GM23248 (cell line): ENCODE data around the gene CFAP298. TPM values are rescaled to one million over a fixed set of nuclear protein-coding genes. Genes with fewer than 3 reads are reported as not detected.
A peak's percentile ranks its signal among the peaks of the same experiment; 100 is the strongest.

Experiments
- DNase-seq: peaks from one replicate; pipeline ENCODE4 v3.0.0-alpha.2; 2015
- H2AFZ ChIP-seq: fragments of 200-600 bp; sonication (generic); 2 replicates; pipeline ENCODE4 v1.6.1; 2016; ENCODE audit warnings: antibody characterized with exemption
- H3F3A ChIP-seq: fragments of 200-600 bp; sonication (generic); 2 replicates; pipeline ENCODE4 v1.6.1; 2016; ENCODE audit warnings: mild to moderate bottlenecking, antibody characterized with exemption, mixed run types; ENCODE audit not compliant: insufficient read depth
- H3K27ac ChIP-seq: fragments of 200-600 bp; sonication (generic); 2 replicates; pipeline ENCODE4 v1.5.1; 2016; ENCODE audit warnings: mild to moderate bottlenecking
- H3K27me3 ChIP-seq: fragments of 200-600 bp; sonication (generic); replicated peaks from 2 replicates; pipeline ENCODE4 v1.6.1; 2016; ENCODE audit warnings: mild to moderate bottlenecking; ENCODE audit not compliant: insufficient read depth
- H3K36me3 ChIP-seq: fragments of 200-600 bp; sonication (generic); 2 replicates; pipeline ENCODE4 v1.6.1; 2016; ENCODE audit warnings: low read depth, mild to moderate bottlenecking
- H3K4me1 ChIP-seq: fragments of 200-600 bp; sonication (generic); 2 replicates; pipeline ENCODE4 v1.6.1; 2016; ENCODE audit warnings: mild to moderate bottlenecking; ENCODE audit not compliant: insufficient read depth
- H3K4me2 ChIP-seq: fragments of 200-600 bp; sonication (generic); one replicate; pipeline ENCODE4 v1.6.1; 2016; ENCODE audit warnings: mild to moderate bottlenecking; ENCODE audit not compliant: unreplicated experiment
- H3K4me3 ChIP-seq: fragments of 200-600 bp; sonication (generic); 2 replicates; pipeline ENCODE4 v1.5.1; 2016; ENCODE audit warnings: mild to moderate bottlenecking
- H3K79me2 ChIP-seq: fragments of 200-600 bp; sonication (generic); 2 replicates; pipeline ENCODE4 v1.6.1; 2016; ENCODE audit warnings: mild to moderate bottlenecking; ENCODE audit not compliant: insufficient read depth
- H3K9ac ChIP-seq: fragments of 200-600 bp; sonication (generic); 2 replicates; pipeline ENCODE4 v1.6.1; 2016; ENCODE audit warnings: mild to moderate bottlenecking
- H3K9me2 ChIP-seq: fragments of 200-600 bp; sonication (generic); 2 replicates; pipeline ENCODE4 v1.6.1; 2016; ENCODE audit warnings: mixed run types, mild to moderate bottlenecking, moderate library complexity; ENCODE audit not compliant: insufficient read depth
- H3K9me3 ChIP-seq: fragments of 200-600 bp; sonication (generic); one replicate; pipeline ENCODE4 v1.6.1; 2017; ENCODE audit warnings: low read depth
- H4K20me1 ChIP-seq: fragments of 200-600 bp; sonication (generic); 2 replicates; pipeline ENCODE4 v1.6.0; 2016; ENCODE audit not compliant: insufficient read depth
- EZH2 ChIP-seq: fragments of 200-600 bp; sonication (generic); IDR thresholded peaks from 2 replicates; pipeline ENCODE4 v1.6.1; 2018; ENCODE audit warnings: antibody characterized with exemption, mild to moderate bottlenecking; ENCODE audit not compliant: insufficient read depth, poor library complexity, severe bottlenecking
- EZH2phosphoT487 ChIP-seq: fragments of 200-600 bp; sonication (generic); IDR thresholded peaks from 2 replicates; pipeline ENCODE4 v1.6.1; 2018; ENCODE audit warnings: antibody characterized with exemption, moderate library complexity, mild to moderate bottlenecking, low read depth; ENCODE audit not compliant: insufficient read depth
- WGBS, 2 experiments: methylation state at CpG; one replicate each; pipeline ENCODE4 v1.1.6; 2015 to 2017; ENCODE audit warnings: low lambda C conversion rate in 2 of 2, low coverage in 1 of 2; ENCODE audit errors: missing lambda C conversion rate in 2 of 2; 5-methylcytosine and 5-hydroxymethylcytosine counted together
- in situ Hi-C: fragments of 300-500 bp; cut with MboI; formaldehyde crosslinking; loops from 2 replicates; pipeline ENCODE4 v1.15.0; 2020
- polyA plus RNA-seq: library from polyadenylated mRNA; unstranded; fragments of >200 nt; fragmentation: Nextera tagmentation; extraction: Ambion mirVana; gene quantifications from 2 replicates; pipeline ENCODE4 v1.2.1, GENCODE V29; 2016
- total RNA-seq: library from RNA; depleted of rRNA; stranded (reverse); fragments of >200 nt; shearing (Covaris generic); gene quantifications from 2 replicates; pipeline ENCODE4 v1.2.3, GENCODE V29; 2014

The CFAP298 gene
- total and polyA plus RNA-seq, 2 experiments from 2014 or later: 20.5 to 53.9 TPM

DNA sequence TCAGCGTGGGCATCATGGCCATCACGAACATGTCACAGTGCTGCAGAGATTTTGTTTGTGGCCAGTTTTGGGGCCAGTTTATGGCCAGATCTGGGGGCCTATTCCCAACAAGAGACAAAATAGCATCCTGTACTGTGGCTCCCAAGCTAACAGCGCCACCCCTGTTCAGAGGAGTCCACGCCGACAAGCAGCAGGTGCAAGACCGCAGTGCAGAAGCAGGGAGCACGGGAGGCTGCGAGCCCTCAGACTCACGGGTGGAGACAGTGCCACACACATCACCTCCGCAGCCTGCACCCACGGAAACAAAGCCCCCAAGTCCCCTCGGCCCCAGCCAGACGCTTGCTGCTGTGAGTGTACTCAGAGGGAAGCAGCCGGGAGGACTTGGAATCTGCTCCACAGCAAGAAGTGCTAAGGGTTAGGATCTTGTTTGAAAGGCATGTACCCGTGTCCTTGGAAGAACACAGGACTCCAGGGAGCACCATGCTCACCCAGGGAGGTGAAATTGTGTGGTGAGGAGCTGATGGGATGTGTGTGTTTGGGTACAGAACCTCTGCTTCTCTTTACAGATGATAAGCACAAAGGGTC is 34.0 kb downstream of the CFAP298 start:
- in situ Hi-C loops: loop anchor here (10.0 kb wide), 1 partner anchor 173 kb away; no protein-coding TSS in a partner anchor
- Histone ChIP-seq H3K36me3 (no peaks in the 10 kb centered on the region), H3K4me1 (no peaks in the 10 kb centered on the region), H3K4me2 (no peak overlapping the region), H3F3A (no peaks in the 10 kb centered on the region), H3K9me3 (no peaks in the 10 kb centered on the region), H3K79me2 (no peaks in the 10 kb centered on the region), H3K4me3 (no peak overlapping the region), H2AFZ (no peak overlapping the region), H3K9ac (no peak overlapping the region), H3K27ac (no peak overlapping the region), H3K9me2 (no peaks in the 10 kb centered on the region), H4K20me1 (no peaks in the 10 kb centered on the region), H3K27me3 (peaks cover 17% of the 10 kb centered on the region; the same call in 1 of the 2 replicates)
- TF ChIP-seq EZH2 (no peak), EZH2phosphoT487 (no peak)
- peak; percentile 31 for DNase-seq
- 28% methylated on average over 14 to 15 of the region's 15 CpGs for WGBS, 2 experiments

DNA sequence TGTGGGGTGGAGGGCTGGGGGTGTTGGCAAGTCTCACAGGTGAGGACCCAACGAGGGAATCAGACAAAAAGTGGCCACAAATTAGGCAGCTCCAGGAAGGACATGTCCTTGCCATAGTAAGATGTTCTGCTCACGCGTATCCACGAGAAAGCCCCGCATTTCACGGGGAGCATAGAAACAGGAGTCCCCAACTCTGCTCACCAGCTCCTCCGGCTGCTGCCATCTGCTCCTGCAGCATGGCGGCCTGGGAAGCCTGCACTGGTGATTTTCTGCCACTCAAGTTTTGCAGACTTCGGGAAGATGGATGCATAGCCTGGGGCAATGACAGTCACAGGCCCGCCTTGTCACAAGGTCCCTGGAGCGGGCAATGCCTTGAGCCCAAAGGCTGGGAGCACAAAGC is 36.2 kb downstream of the CFAP298 start:
- Histone ChIP-seq H3K4me3 (no peak overlapping the region), H3K79me2 (no peaks in the 10 kb centered on the region), H3K9ac (no peak overlapping the region), H3K9me3 (no peaks in the 10 kb centered on the region), H3K27me3 (peaks cover 14% of the 10 kb centered on the region; the same call in 1 of the 2 replicates), H3K4me1 (no peaks in the 10 kb centered on the region), H3K36me3 (no peaks in the 10 kb centered on the region), H3K27ac (no peak overlapping the region), H2AFZ (no peak overlapping the region), H3K4me2 (no peak overlapping the region), H4K20me1 (no peaks in the 10 kb centered on the region), H3F3A (no peaks in the 10 kb centered on the region), H3K9me2 (no peaks in the 10 kb centered on the region)
- DNase-seq: no peak
- TF ChIP-seq EZH2phosphoT487: no peak
- no peak for TF ChIP-seq EZH2
- WGBS, 2 experiments: 78 to 79% methylated on average over 11 of the region's 11 CpGs
- in situ Hi-C loops: loop anchor here (10.0 kb wide), 1 partner anchor 171 kb away; no protein-coding TSS in a partner anchor

DNA sequence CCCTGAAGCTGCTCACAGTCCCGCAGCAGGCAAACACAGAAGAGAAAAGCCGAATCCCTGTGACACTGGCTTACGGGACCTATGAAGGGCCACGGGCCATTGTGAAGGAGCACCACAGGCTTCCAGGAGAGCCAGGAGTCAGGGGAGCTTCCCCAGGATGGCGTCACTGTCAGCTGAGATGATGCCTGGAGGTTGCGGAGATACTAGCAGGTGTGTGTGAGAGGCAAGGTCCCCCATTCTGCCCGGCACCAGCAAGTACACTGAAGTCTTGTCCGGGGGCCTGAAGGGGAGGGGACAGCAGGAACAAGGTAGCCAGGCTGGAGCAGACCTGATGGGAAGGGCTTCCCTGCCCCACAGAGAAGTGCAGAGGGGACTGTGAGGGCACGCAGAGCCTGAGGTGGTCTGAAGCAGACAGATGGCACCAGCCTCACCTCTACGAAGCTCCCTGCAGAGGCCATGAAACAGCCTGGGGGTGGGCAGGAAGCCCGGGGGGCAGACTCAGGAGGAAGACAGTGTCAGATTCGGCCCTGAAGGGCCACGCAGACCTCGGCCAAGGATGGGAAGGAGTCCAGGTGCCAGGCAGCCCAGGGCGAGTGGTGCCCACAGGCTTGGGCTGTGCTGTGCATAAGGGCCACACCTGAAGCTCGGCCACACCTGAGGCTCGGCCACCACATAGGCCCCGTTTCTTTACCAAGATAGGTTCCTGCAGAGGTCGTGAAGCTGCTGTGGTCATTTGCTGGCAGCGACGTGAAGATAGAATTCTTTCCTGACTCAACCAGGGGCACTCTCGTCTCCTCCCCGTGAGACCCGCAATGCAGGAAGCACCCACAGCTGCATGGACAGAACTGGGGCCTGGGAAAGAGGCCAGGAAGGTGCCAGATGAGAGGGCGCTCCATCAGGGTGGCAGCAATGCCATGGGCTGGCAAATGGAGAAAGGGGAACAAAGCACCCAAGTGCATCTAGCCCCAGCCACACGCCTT is 36.9 kb downstream of the CFAP298 start:
- H3K9ac ChIP-seq: no peak overlapping the region
- TF ChIP-seq EZH2 (no peak), EZH2phosphoT487 (no peak)
- H4K20me1 ChIP-seq: no peaks in the 10 kb centered on the region
- no peaks in the 10 kb centered on the region for H3K79me2 ChIP-seq
- no peak for DNase-seq
- no peak overlapping the region for H3K27ac ChIP-seq
- H2AFZ ChIP-seq: no peak overlapping the region
- no peaks in the 10 kb centered on the region for H3F3A ChIP-seq
- WGBS, 2 experiments: 73 to 80% methylated on average over 22 to 26 of the region's 26 CpGs
- H3K4me1 ChIP-seq: no peaks in the 10 kb centered on the region
- no peak overlapping the region for H3K4me2 ChIP-seq
- no peaks in the 10 kb centered on the region for H3K36me3 ChIP-seq
- in situ Hi-C loops: loop anchor here (10.0 kb wide), 1 partner anchor 170 kb away; no protein-coding TSS in a partner anchor
- H3K4me3 ChIP-seq: no peak overlapping the region
- no peaks in the 10 kb centered on the region for H3K9me2 ChIP-seq
- peaks cover 14% of the 10 kb centered on the region; the same call in 1 of the 2 replicates for H3K27me3 ChIP-seq
- H3K9me3 ChIP-seq: no peaks in the 10 kb centered on the region

GRCh38 chr21:32572574-32573420 is 39.4 kb downstream of the CFAP298 start:
- Histone ChIP-seq H3K4me3 (no peak overlapping the region), H3F3A (peaks cover 9% of the 10 kb centered on the region; the same call in 1 of the 2 replicates), H4K20me1 (no peaks in the 10 kb centered on the region), H3K36me3 (no peaks in the 10 kb centered on the region), H2AFZ (no peak overlapping the region), H3K9me2 (no peaks in the 10 kb centered on the region), H3K4me2 (no peak overlapping the region), H3K27me3 (peaks cover 6% of the 10 kb centered on the region; the same call in 1 of the 2 replicates), H3K9ac (no peak overlapping the region), H3K79me2 (no peaks in the 10 kb centered on the region), H3K4me1 (no peaks in the 10 kb centered on the region), H3K9me3 (no peaks in the 10 kb centered on the region), H3K27ac (no peak overlapping the region)
- 61 to 64% methylated on average over 25 of the region's 25 CpGs for WGBS, 2 experiments
- DNase-seq: no peak
- TF ChIP-seq EZH2phosphoT487 (no peak), EZH2 (no peak)
- in situ Hi-C loops: loop anchor here (10.0 kb wide), 1 partner anchor 168 kb away; no protein-coding TSS in a partner anchor
